Omental fat pad (tissue), 4 donors: ENCODE data around the gene CCDC66. TPM values are rescaled to one million over a fixed set of nuclear protein-coding genes. Genes with fewer than 3 reads are reported as not detected.

Experiments
- ATAC-seq: fragments of 150-250 bp; one replicate; pipeline ENCODE4 v1.9.1; 2016; ENCODE audit warnings: mild to moderate bottlenecking, moderate library complexity; ENCODE audit not compliant: low FRiP score
- DNase-seq: peaks from one replicate; pipeline ENCODE4 v3.0.0-alpha.2; 2019; ENCODE audit warnings: low spot score
- CTCF ChIP-seq, 3 donors: fragments of 450-650 bp; IDR thresholded peaks; one replicate each; pipeline ENCODE4 v1.5.1; 2016 to 2017; ENCODE audit warnings: antibody characterized with exemption in 3 of 3, mild to moderate bottlenecking in 3 of 3, moderate library complexity in 2 of 3
- total RNA-seq, 4 donors: library from RNA; depleted of rRNA; stranded (reverse); fragments of >200 nt; gene quantifications; one replicate each; pipeline ENCODE4 v1.1.0, GENCODE V29; 2016

The CCDC66 gene
- total RNA-seq, 4 donors from 2014 or later = 20.0 to 39.1 (median 27.2) TPM

GRCh38 chr3:56645407-56645806 is 88.4 kb downstream of the CCDC66 start:
- TF ChIP-seq CTCF (IDR thresholded peaks at IDR 0.05) = no peak
- ATAC-seq (no peak), DNase-seq (no peak)

- DNase-seq (no peak), ATAC-seq (no peak)
- TF ChIP-seq CTCF (IDR thresholded peaks at IDR 0.05) = no peak
Observed at GRCh38 chr3:56654460-56654859, 97.5 kb downstream of the CCDC66 start.

GRCh38 chr3:56655709-56656108 is 98.7 kb downstream of the CCDC66 start:
- TF ChIP-seq CTCF (IDR thresholded peaks at IDR 0.05) = no peak
- ATAC-seq = no peak

GRCh38 chr3:56664823-56665222 is 107.8 kb downstream of the CCDC66 start:
- no peak for ATAC-seq

More at GRCh38 chr3:56655709-56656108, 98.7 kb downstream of the CCDC66 start:
- no peak for DNase-seq

GRCh38 chr3:56667973-56668579 is 111.1 kb downstream of the CCDC66 start:
- ATAC-seq (no peak), DNase-seq (no peak)
- TF ChIP-seq CTCF (IDR thresholded peaks at IDR 0.05) = no peak

More at GRCh38 chr3:56664823-56665222, 107.8 kb downstream of the CCDC66 start:
- DNase-seq = no peak
- TF ChIP-seq CTCF (IDR thresholded peaks at IDR 0.05) = no peak

Other genes starting within 250 kb of the CCDC66 start
- gene ERC2, start 88.7 kb upstream of the CCDC66 start, total RNA-seq = 1 to 10 TPM in 2 of 4 donors, under 1 TPM in 1, not detected in 1; 0.75 to 4.2 (median 2.3) TPM
- gene TASOR, start 126.1 kb downstream of the CCDC66 start, total RNA-seq = 10 to 100 TPM; 44.2 to 86.4 (median 59.9) TPM
- gene ARHGEF3, start 244.8 kb downstream of the CCDC66 start, total RNA-seq = 10 to 100 TPM; 16.9 to 26.3 (median 21.9) TPM